WTC11 (cell line): ENCODE measurements around the gene WDSUB1. TPM values are rescaled to one million over a fixed set of nuclear protein-coding genes. Genes with fewer than 3 reads are reported as not detected.

Experiments
- ATAC-seq: fragments of 200-7000 bp; cut with Tn5 transposase; 2 replicates; pipeline ENCODE4 v1.10.0; 2021; ENCODE audit warnings: mild to moderate bottlenecking, moderate library complexity
- CTCF ChIA-PET: fragments of 300-600 bp; sonication (Branson Sonifier 250); formaldehyde crosslinking; loops from one replicate; lab custom pipeline; 2021; ENCODE audit warnings: antibody characterized with exemption; lab: Charles Lee
- POLR2A ChIA-PET: fragments of 350-600 bp; sonication (Branson Sonifier 250); formaldehyde crosslinking; loops from one replicate; lab custom pipeline; 2021; ENCODE audit warnings: antibody characterized with exemption; lab: Charles Lee
- DNase-seq: peaks from one replicate; pipeline ENCODE4 v3.0.0; 2021; ENCODE audit warnings: low spot score
- H3K27ac Mint-ChIP-seq: 2 replicates; pipeline ENCODE4 v1.8.0; 2021; ENCODE audit warnings: mixed read lengths
- H3K27me3 Mint-ChIP-seq: 2 replicates; pipeline ENCODE4 v1.8.0; 2021; ENCODE audit warnings: low read depth, mild to moderate bottlenecking, moderate library complexity, mixed read lengths
- H3K36me3 Mint-ChIP-seq: 2 replicates; pipeline ENCODE4 v1.8.0; 2021; ENCODE audit warnings: mixed read lengths
- H3K4me1 Mint-ChIP-seq: 2 replicates; pipeline ENCODE4 v1.8.0; 2022; ENCODE audit warnings: mixed read lengths
- H3K4me3 Mint-ChIP-seq: 2 replicates; pipeline ENCODE4 v1.8.0; 2021; ENCODE audit warnings: mild to moderate bottlenecking, moderate library complexity, mixed read lengths
- H3K9me3 Mint-ChIP-seq: 2 replicates; pipeline ENCODE4 v1.8.0; 2021; ENCODE audit warnings: mixed read lengths
- ARID4B ChIP-seq: sonication (generic); formaldehyde crosslinking; IDR thresholded peaks from 2 replicates; pipeline ENCODE4 v1.8.0; 2023; ENCODE audit warnings: missing genetic modification reagents, mild to moderate bottlenecking, borderline replicate concordance
- ATF3 ChIP-seq: sonication (generic); formaldehyde crosslinking; conservative IDR thresholded peaks from 2 replicates; pipeline ENCODE4 v1.8.1; 2022; ENCODE audit warnings: mild to moderate bottlenecking, missing genetic modification reagents
- CREM ChIP-seq: sonication (generic); formaldehyde crosslinking; IDR thresholded peaks from 2 replicates; pipeline ENCODE4 v1.8.1; 2022; ENCODE audit warnings: mild to moderate bottlenecking, missing genetic modification reagents, moderate library complexity
- E2F4 ChIP-seq: sonication (generic); formaldehyde crosslinking; IDR thresholded peaks from 2 replicates; pipeline ENCODE4 v1.8.1; 2022; ENCODE audit warnings: low read depth, mild to moderate bottlenecking, moderate library complexity, missing genetic modification reagents, borderline replicate concordance
- FOXK1 ChIP-seq: sonication (generic); formaldehyde crosslinking; IDR thresholded peaks from 2 replicates; pipeline ENCODE4 v1.8.0; 2022; ENCODE audit warnings: mild to moderate bottlenecking, moderate library complexity, missing genetic modification reagents
- FOXP1 ChIP-seq: sonication (generic); formaldehyde crosslinking; IDR thresholded peaks from 2 replicates; pipeline ENCODE4 v1.8.0; 2022; ENCODE audit warnings: missing genetic modification reagents, mild to moderate bottlenecking, moderate library complexity, borderline replicate concordance
- FOXP4 ChIP-seq: sonication (generic); formaldehyde crosslinking; IDR thresholded peaks from 2 replicates; pipeline ENCODE4 v1.8.0; 2022; ENCODE audit warnings: mild to moderate bottlenecking, missing genetic modification reagents
- GABPB1 ChIP-seq: sonication (generic); formaldehyde crosslinking; IDR thresholded peaks from 2 replicates; pipeline ENCODE4 v1.8.1; 2023; ENCODE audit warnings: mild to moderate bottlenecking, missing genetic modification reagents
- HMGXB4 ChIP-seq: sonication (generic); formaldehyde crosslinking; IDR thresholded peaks from 2 replicates; pipeline ENCODE4 v1.8.1; 2023; ENCODE audit warnings: mild to moderate bottlenecking, moderate library complexity, missing genetic modification reagents
- JUN ChIP-seq: sonication (generic); formaldehyde crosslinking; IDR thresholded peaks from 2 replicates; pipeline ENCODE4 v1.8.0; 2023; ENCODE audit warnings: mild to moderate bottlenecking, missing genetic modification reagents
- NFE2L1 ChIP-seq: sonication (generic); formaldehyde crosslinking; IDR thresholded peaks from 2 replicates; pipeline ENCODE4 v1.8.1; 2023; ENCODE audit warnings: missing genetic modification reagents
- total RNA-seq: library from RNA; stranded (reverse); gene quantifications from 3 replicates; pipeline ENCODE4 v1.2.3, GENCODE V29; 2021
- TF ChIP-seq, protein P1 (sequence below): sonication (generic); formaldehyde crosslinking; IDR thresholded peaks from 2 replicates; pipeline ENCODE4 v1.8.1; 2022; ENCODE audit warnings: mild to moderate bottlenecking, missing genetic modification reagents, moderate library complexity, borderline replicate concordance
- TF ChIP-seq, protein P2 (sequence below): sonication (generic); formaldehyde crosslinking; IDR thresholded peaks from 2 replicates; pipeline ENCODE4 v1.8.0; 2022; ENCODE audit warnings: mild to moderate bottlenecking, missing genetic modification reagents

WDSUB1 gene
- total RNA-seq, 1 experiment from 2014 or later: 5.8 TPM

GRCh38 chr2:159249990-159250715 lies 36.4 kb downstream of the WDSUB1 start:
- DNase-seq: no peak
- Mint-ChIP-seq H3K4me3 (no peak overlapping the region), H3K4me1 (no peaks in the 10 kb centered on the region), H3K27ac (0 out of 2 replicates have a peak overlapping the region, but pooled peaks have one; percentile 33), H3K36me3 (peaks cover 14% of the 10 kb centered on the region), H3K9me3 (peaks cover 8% of the 10 kb centered on the region), H3K27me3 (no peaks in the 10 kb centered on the region)
- POLR2A ChIA-PET: interaction anchor here (0.6 kb wide), 1 partner anchor 10 kb away, joined by 4 read pairs; no protein-coding TSS in a partner anchor
- CTCF ChIA-PET: interaction anchor here (0.6 to 0.7 kb wide), 2 partner anchors 349 to 562 kb away, joined by 3 to 4 read pairs; no protein-coding TSS in a partner anchor
- TF ChIP-seq, protein P1, sequence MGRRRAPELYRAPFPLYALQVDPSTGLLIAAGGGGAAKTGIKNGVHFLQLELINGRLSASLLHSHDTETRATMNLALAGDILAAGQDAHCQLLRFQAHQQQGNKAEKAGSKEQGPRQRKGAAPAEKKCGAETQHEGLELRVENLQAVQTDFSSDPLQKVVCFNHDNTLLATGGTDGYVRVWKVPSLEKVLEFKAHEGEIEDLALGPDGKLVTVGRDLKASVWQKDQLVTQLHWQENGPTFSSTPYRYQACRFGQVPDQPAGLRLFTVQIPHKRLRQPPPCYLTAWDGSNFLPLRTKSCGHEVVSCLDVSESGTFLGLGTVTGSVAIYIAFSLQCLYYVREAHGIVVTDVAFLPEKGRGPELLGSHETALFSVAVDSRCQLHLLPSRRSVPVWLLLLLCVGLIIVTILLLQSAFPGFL: no peak
- TF ChIP-seq, protein P2, sequence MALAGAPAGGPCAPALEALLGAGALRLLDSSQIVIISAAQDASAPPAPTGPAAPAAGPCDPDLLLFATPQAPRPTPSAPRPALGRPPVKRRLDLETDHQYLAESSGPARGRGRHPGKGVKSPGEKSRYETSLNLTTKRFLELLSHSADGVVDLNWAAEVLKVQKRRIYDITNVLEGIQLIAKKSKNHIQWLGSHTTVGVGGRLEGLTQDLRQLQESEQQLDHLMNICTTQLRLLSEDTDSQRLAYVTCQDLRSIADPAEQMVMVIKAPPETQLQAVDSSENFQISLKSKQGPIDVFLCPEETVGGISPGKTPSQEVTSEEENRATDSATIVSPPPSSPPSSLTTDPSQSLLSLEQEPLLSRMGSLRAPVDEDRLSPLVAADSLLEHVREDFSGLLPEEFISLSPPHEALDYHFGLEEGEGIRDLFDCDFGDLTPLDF (CRISPR knock-in tag): no peak
- TF ChIP-seq FOXP4 (CRISPR knock-in tag) (no peak), CREM (CRISPR knock-in tag) (no peak), HMGXB4 (no peak), JUN (CRISPR knock-in tag) (no peak), FOXP1 (no peak), E2F4 (no peak), FOXK1 (CRISPR knock-in tag) (no peak), NFE2L1 (no peak), ARID4B (CRISPR knock-in tag) (no peak), GABPB1 (CRISPR knock-in tag) (no peak), ATF3 (CRISPR knock-in tag) (no peak)
- ATAC-seq: no peak
